ENCODE measurements around the gene CWC27. TPM values are rescaled to one million over a fixed set of nuclear protein-coding genes. Genes with fewer than 3 reads are reported as not detected.

CWC27 gene
- total and polyA plus RNA-seq, 2 donors from 2014 or later, result 16.5 to 17.3 TPM

DNA sequence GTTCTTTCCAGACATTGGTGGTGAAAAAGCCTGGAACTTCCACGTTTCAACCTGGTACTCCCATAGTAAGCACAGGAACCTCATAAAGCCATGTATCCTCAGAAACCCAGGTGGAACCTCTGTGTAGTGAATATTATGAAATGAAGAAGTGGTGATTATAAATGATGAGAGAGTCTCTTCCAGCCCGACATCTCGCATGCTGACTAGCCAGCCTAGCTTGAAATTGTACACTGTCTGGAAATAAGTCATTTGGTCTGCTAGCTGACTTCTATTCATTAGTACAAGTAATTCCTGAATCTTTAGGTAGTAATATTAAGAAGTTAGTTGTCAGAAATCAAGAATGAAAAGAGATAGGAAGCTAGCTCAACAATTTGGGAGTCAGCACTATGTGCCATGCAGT is 203.3 kb downstream of the CWC27 start:
- no peak overlapping the region for H3K4me3 ChIP-seq (ENCODE audit: low read length in 3 of 3)
- H3K9me3 ChIP-seq (ENCODE audit: control insufficient read depth in 2 of 3, insufficient read depth in 1 of 3, low read length in 3 of 3), result no peaks in the 10 kb centered on the region
- no peak overlapping the region for H3K9ac ChIP-seq (ENCODE audit: low read length in 3 of 3)
- H3K27me3 ChIP-seq (ENCODE audit: control insufficient read depth, insufficient read depth, low read length), result no peaks in the 10 kb centered on the region
- no peaks in the 10 kb centered on the region for H3K36me3 ChIP-seq (ENCODE audit: control insufficient read depth in 2 of 3, insufficient read depth in 3 of 3, low read length in 3 of 3)
- TF ChIP-seq, protein P1, sequence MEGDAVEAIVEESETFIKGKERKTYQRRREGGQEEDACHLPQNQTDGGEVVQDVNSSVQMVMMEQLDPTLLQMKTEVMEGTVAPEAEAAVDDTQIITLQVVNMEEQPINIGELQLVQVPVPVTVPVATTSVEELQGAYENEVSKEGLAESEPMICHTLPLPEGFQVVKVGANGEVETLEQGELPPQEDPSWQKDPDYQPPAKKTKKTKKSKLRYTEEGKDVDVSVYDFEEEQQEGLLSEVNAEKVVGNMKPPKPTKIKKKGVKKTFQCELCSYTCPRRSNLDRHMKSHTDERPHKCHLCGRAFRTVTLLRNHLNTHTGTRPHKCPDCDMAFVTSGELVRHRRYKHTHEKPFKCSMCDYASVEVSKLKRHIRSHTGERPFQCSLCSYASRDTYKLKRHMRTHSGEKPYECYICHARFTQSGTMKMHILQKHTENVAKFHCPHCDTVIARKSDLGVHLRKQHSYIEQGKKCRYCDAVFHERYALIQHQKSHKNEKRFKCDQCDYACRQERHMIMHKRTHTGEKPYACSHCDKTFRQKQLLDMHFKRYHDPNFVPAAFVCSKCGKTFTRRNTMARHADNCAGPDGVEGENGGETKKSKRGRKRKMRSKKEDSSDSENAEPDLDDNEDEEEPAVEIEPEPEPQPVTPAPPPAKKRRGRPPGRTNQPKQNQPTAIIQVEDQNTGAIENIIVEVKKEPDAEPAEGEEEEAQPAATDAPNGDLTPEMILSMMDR (IDR thresholded peaks at IDR 0.05; ENCODE audit: borderline replicate concordance, extremely low read depth, insufficient read depth), result no peak
- DNase-seq, result no peak
- intact Hi-C loops (cut with DNase I), result no loop called here
- no peak for FAIRE-seq
- H3K27ac ChIP-seq (ENCODE audit: low read depth in 2 of 2, low read length in 2 of 2), result no peak overlapping the region
- no peaks in the 10 kb centered on the region for H3K4me1 ChIP-seq (ENCODE audit: control insufficient read depth in 2 of 3, insufficient read depth in 2 of 3, low read depth in 1 of 3, low read length in 3 of 3)

DNA sequence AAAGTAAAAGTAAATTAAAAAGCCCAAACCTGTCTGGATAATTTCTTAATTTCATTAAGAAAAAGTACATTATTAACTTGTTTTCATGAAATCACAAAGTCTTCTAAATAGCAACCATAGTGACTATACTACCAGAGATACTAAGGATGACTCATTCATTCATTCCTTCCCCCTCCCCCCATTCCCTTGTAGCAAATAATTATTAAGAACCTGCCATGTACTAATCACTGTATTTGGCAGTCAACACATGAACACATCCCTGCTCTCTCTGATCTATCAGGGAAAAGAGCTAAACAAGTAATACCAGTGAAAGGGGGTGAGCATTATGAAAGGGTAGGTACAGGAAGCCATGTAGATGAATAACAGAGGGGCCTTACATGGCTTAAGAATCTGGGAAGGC is 203.9 kb downstream of the CWC27 start:
- no peaks in the 10 kb centered on the region for H3K9me3 ChIP-seq (ENCODE audit: control insufficient read depth in 2 of 3, insufficient read depth in 1 of 3, low read length in 3 of 3)
- intact Hi-C loops (cut with DNase I), result no loop called here
- no peak overlapping the region for H3K27ac ChIP-seq (ENCODE audit: low read depth in 2 of 2, low read length in 2 of 2)
- H3K27me3 ChIP-seq (ENCODE audit: control insufficient read depth, insufficient read depth, low read length), result no peaks in the 10 kb centered on the region
- H3K4me1 ChIP-seq (ENCODE audit: control insufficient read depth in 2 of 3, insufficient read depth in 2 of 3, low read depth in 1 of 3, low read length in 3 of 3), result no peaks in the 10 kb centered on the region
- FAIRE-seq, result no peak
- TF ChIP-seq, protein P1 (IDR thresholded peaks at IDR 0.05; ENCODE audit: borderline replicate concordance, extremely low read depth, insufficient read depth), result no peak
- no peaks in the 10 kb centered on the region for H3K36me3 ChIP-seq (ENCODE audit: control insufficient read depth in 2 of 3, insufficient read depth in 3 of 3, low read length in 3 of 3)
- DNase-seq, result no peak
- no peak overlapping the region for H3K4me3 ChIP-seq (ENCODE audit: low read length in 3 of 3)
- H3K9ac ChIP-seq (ENCODE audit: low read length in 3 of 3), result no peak overlapping the region

- Histone ChIP-seq H3K9me3 (ENCODE audit: control insufficient read depth in 2 of 3, insufficient read depth in 1 of 3, low read length in 3 of 3) (no peaks in the 10 kb centered on the region), H3K27ac (ENCODE audit: low read depth in 2 of 2, low read length in 2 of 2) (no peak overlapping the region), H3K4me3 (ENCODE audit: low read length in 3 of 3) (no peak overlapping the region), H3K9ac (ENCODE audit: low read length in 3 of 3) (no peak overlapping the region), H3K27me3 (ENCODE audit: control insufficient read depth, insufficient read depth, low read length) (no peaks in the 10 kb centered on the region), H3K4me1 (ENCODE audit: control insufficient read depth in 2 of 3, insufficient read depth in 2 of 3, low read depth in 1 of 3, low read length in 3 of 3) (no peaks in the 10 kb centered on the region), H3K36me3 (ENCODE audit: control insufficient read depth in 2 of 3, insufficient read depth in 3 of 3, low read length in 3 of 3) (no peaks in the 10 kb centered on the region)
- FAIRE-seq (no peak), DNase-seq (no peak)
- TF ChIP-seq, protein P1 (IDR thresholded peaks at IDR 0.05; ENCODE audit: borderline replicate concordance, extremely low read depth, insufficient read depth), result no peak
- intact Hi-C loops (cut with DNase I), result no loop called here
These were observed 204.5 kb downstream of the CWC27 start for GRCh38 chr5:64973215-64973614.

DNA sequence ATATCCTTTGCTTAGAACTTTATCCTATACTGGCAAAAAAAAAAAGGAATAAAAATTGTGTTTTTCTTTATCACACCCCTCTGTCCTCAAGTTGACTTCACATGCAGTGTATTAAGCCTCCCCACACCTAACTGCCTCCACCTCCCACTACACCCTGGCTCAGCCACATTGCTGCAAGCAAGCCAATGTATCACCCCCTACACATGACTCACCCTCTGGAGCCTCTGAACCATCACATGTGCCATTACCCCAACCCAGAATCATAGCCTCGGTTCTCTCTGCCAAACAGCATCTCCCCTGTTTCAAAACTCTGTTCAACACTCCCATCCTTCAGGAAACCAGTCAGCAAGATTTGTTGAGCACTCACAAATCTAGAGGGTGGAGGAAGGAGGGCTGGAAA is 209.0 kb downstream of the CWC27 start:
- H3K36me3 ChIP-seq (ENCODE audit: control insufficient read depth in 2 of 3, insufficient read depth in 3 of 3, low read length in 3 of 3), result peaks cover 0 to 2% (median 0%) of the 10 kb centered on the region in 3 donors
- H3K4me1 ChIP-seq (ENCODE audit: control insufficient read depth in 2 of 3, insufficient read depth in 2 of 3, low read depth in 1 of 3, low read length in 3 of 3), result no peaks in the 10 kb centered on the region
- no peak overlapping the region for H3K9ac ChIP-seq (ENCODE audit: low read length in 3 of 3)
- intact Hi-C loops (cut with DNase I), result no loop called here
- H3K27ac ChIP-seq (ENCODE audit: low read depth in 2 of 2, low read length in 2 of 2), result no peak overlapping the region
- TF ChIP-seq, protein P1 (IDR thresholded peaks at IDR 0.05; ENCODE audit: borderline replicate concordance, extremely low read depth, insufficient read depth), result no peak
- H3K27me3 ChIP-seq (ENCODE audit: control insufficient read depth, insufficient read depth, low read length), result no peaks in the 10 kb centered on the region
- DNase-seq (no peak), FAIRE-seq (no peak)
- no peak overlapping the region for H3K4me3 ChIP-seq (ENCODE audit: low read length in 3 of 3)
- H3K9me3 ChIP-seq (ENCODE audit: control insufficient read depth in 2 of 3, insufficient read depth in 1 of 3, low read length in 3 of 3), result no peaks in the 10 kb centered on the region

All from kidney (tissue), 14 donors.